ENCODE results near the gene LCN15. TPM values are rescaled to one million over a fixed set of nuclear protein-coding genes. Genes with fewer than 3 reads are reported as not detected.

Gene LCN15
- total and polyA plus RNA-seq, 2 of the 13 experiments (the other 11 are each of a cell fraction or from before 2014, with no cell fraction given): 1.3 to 53.7 TPM

GRCh38 chr9:136777359-136777758, 13.0 kb upstream of the LCN15 start:
- no TSS peak for BruUV-seq (replicated peaks)
- Histone ChIP-seq H3K27ac (ENCODE audit: extremely low read length, insufficient read depth, low read length) (peak overlapping the region; percentile 54), H3K9ac (ENCODE audit: insufficient read depth, low read depth, low read length) (peak overlapping the region; percentile 54), H3K4me3 (replicated peaks in 1 of 3; ENCODE audit: insufficient read depth in 1 of 3, low read depth in 2 of 3, low read length in 3 of 3) (peak overlapping the region; percentile 1 to 53 (median 50); a peak in 4 of 6 replicates), H3K79me2 (ENCODE audit: insufficient read depth, low read length) (no peaks in the 10 kb centered on the region), H3K4me1 (ENCODE audit: insufficient read depth, low read length) (peaks cover 52% of the 10 kb centered on the region), H3K27me3 (ENCODE audit: control insufficient read depth in 1 of 2, insufficient read depth in 2 of 2, low read length in 2 of 2) (no peaks in the 10 kb centered on the region), H2AFZ (ENCODE audit: low read length) (peak overlapping the region; percentile 91), H3K9me3 (ENCODE audit: low read length) (peaks cover 6% of the 10 kb centered on the region; the same call in 1 of the 2 replicates), H4K20me1 (ENCODE audit: insufficient read depth, low read length) (no peaks in the 10 kb centered on the region), H3K4me2 (ENCODE audit: low read depth, low read length) (peak overlapping the region; percentile 80), H3K36me3 (replicated peaks in 1 of 2; ENCODE audit: control insufficient read depth in 1 of 2, insufficient read depth in 2 of 2, low read length in 2 of 2) (no peaks in the 10 kb centered on the region)
- in situ Hi-C loops (cut with HindIII; ENCODE audit: extremely low pct_ligation_motif_present, low pct_unique_long_range_greater_than_20kb): loop anchor here (10.0 kb wide), 1 partner anchor 267 kb away; the partner anchor contains the start of gene NPDC1
- peak; percentile 60 for ATAC-seq
- FAIRE-seq: no peak
- POLR2A ChIA-PET: interaction anchor here (1.1 to 1.4 kb wide), 5 partner anchors 11 to 49 kb away, joined by 3 to 5 read pairs (median 4); partner anchors contain the start of genes LCN8 and TMEM141
- intact Hi-C loops (cut with micrococcal nuclease; ENCODE audit: unreplicated experiment): no loop called here
- CTCF ChIA-PET (ENCODE audit: low intra/inter-chr PET ratio, low total read pairs): no interaction called here
- 6% methylated on average over 8 of the region's 14 CpGs for WGBS (ENCODE audit: low lambda C conversion rate)
- no peak for DNase-seq (ENCODE audit: low spot score)
- TF ChIP-seq ZNF263 (CRISPR knock-in tag; IDR thresholded peaks at IDR 0.05): peak; percentile 56; the same call in 1 of the 2 replicates
- 0 out of 2 replicates have a peak, but pooled peaks have one; percentile 40 for TF ChIP-seq ZNF788 (CRISPR knock-in tag; IDR thresholded peaks at IDR 0.05; ENCODE audit: borderline replicate concordance)
- peak; percentile 30; the same call in 1 of the 2 replicates for TF ChIP-seq PITX1 (CRISPR knock-in tag; IDR thresholded peaks at IDR 0.05)
- peak; percentile 43; the same call in 1 of the 2 replicates for TF ChIP-seq ZNF605 (CRISPR knock-in tag; IDR thresholded peaks at IDR 0.05)
- TF ChIP-seq POLR2AphosphoS5 (IDR thresholded peaks at IDR 0.05; ENCODE audit: low read depth, low read length): peak; percentile 30; the same call in 1 of the 2 replicates
- TF ChIP-seq ARID4A (CRISPR knock-in tag; IDR thresholded peaks at IDR 0.05; ENCODE audit: borderline replicate concordance): no peak
- no peak for TF ChIP-seq ZNF644 (CRISPR knock-in tag; IDR thresholded peaks at IDR 0.05; ENCODE audit: low read depth)
- TF ChIP-seq, protein P1, sequence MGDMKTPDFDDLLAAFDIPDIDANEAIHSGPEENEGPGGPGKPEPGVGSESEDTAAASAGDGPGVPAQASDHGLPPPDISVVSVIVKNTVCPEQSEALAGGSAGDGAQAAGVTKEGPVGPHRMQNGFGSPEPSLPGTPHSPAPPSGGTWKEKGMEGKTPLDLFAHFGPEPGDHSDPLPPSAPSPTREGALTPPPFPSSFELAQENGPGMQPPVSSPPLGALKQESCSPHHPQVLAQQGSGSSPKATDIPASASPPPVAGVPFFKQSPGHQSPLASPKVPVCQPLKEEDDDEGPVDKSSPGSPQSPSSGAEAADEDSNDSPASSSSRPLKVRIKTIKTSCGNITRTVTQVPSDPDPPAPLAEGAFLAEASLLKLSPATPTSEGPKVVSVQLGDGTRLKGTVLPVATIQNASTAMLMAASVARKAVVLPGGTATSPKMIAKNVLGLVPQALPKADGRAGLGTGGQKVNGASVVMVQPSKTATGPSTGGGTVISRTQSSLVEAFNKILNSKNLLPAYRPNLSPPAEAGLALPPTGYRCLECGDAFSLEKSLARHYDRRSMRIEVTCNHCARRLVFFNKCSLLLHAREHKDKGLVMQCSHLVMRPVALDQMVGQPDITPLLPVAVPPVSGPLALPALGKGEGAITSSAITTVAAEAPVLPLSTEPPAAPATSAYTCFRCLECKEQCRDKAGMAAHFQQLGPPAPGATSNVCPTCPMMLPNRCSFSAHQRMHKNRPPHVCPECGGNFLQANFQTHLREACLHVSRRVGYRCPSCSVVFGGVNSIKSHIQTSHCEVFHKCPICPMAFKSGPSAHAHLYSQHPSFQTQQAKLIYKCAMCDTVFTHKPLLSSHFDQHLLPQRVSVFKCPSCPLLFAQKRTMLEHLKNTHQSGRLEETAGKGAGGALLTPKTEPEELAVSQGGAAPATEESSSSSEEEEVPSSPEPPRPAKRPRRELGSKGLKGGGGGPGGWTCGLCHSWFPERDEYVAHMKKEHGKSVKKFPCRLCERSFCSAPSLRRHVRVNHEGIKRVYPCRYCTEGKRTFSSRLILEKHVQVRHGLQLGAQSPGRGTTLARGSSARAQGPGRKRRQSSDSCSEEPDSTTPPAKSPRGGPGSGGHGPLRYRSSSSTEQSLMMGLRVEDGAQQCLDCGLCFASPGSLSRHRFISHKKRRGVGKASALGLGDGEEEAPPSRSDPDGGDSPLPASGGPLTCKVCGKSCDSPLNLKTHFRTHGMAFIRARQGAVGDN (CRISPR knock-in tag; IDR thresholded peaks at IDR 0.05): peak; percentile 74
- no peak for TF ChIP-seq MAZ (IDR thresholded peaks at IDR 0.05; ENCODE audit: borderline replicate concordance, low read depth, low read length)
- peak; percentile 38; the same call in 1 of the 2 replicates for TF ChIP-seq MAZ (CRISPR knock-in tag; IDR thresholded peaks at IDR 0.05; ENCODE audit: low read depth)
- peak; percentile 53; the same call in 1 of the 2 replicates for TF ChIP-seq HNF4G (IDR thresholded peaks at IDR 0.05; ENCODE audit: borderline replicate concordance, low read depth, low read length)
- no peak for TF ChIP-seq HNF4G (CRISPR knock-in tag; IDR thresholded peaks at IDR 0.05; ENCODE audit: borderline replicate concordance, low read depth)
- TF ChIP-seq HNF4A (CRISPR knock-in tag; IDR thresholded peaks at IDR 0.05): 0 out of 2 replicates have a peak, but pooled peaks have one; percentile 5
- TF ChIP-seq BATF2 (CRISPR knock-in tag; IDR thresholded peaks at IDR 0.05): no peak
- no peak for TF ChIP-seq LCORL (IDR thresholded peaks at IDR 0.05)
- peak; percentile 57; the same call in 1 of the 2 replicates for TF ChIP-seq LCORL (CRISPR knock-in tag; IDR thresholded peaks at IDR 0.05)
